Stimulated activated CD8-positive, alpha-beta memory T cell treated with anti-CD3 and anti-CD28 coated beads, Interleukin-12 subunit alpha, Interleukin-12 subunit beta, amount 100 ng/mL, for 4 hours (primary cell): Measurements from ENCODE around the gene BRMS1.
"Not testable (repeated sequence)": the region's sequence is repeated elsewhere in the genome, so short reads cannot be mapped to it uniquely, and the experiment has no call there.

Source experiments
- DNase-seq: peaks from one replicate; pipeline ENCODE4 v3.0.0-alpha.2; 2020; ENCODE audit warnings: low read depth

BRMS1 gene

DNA sequence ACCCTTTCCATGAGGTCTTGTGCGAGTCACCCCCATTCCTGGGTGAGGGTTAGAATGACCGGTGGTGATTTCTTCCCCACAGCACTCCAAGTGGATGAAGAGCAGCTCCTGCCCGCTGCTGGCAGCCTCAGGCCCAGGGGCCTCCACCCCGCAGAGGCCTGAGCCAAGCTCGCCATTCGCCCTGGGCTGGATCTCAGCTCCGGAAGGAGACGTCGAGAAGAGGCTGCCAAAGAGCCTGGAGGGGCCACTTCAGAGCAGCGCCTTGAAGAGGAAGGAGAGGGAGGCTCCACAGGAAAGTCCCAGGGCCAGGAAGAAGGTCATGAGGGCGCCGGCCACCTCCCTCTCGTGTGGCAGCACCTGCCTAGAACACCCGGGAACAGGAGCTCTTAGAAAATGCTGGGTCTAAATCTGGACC lies 18.3 kb upstream of the BRMS1 start:
- DNase-seq = no peak

DNA sequence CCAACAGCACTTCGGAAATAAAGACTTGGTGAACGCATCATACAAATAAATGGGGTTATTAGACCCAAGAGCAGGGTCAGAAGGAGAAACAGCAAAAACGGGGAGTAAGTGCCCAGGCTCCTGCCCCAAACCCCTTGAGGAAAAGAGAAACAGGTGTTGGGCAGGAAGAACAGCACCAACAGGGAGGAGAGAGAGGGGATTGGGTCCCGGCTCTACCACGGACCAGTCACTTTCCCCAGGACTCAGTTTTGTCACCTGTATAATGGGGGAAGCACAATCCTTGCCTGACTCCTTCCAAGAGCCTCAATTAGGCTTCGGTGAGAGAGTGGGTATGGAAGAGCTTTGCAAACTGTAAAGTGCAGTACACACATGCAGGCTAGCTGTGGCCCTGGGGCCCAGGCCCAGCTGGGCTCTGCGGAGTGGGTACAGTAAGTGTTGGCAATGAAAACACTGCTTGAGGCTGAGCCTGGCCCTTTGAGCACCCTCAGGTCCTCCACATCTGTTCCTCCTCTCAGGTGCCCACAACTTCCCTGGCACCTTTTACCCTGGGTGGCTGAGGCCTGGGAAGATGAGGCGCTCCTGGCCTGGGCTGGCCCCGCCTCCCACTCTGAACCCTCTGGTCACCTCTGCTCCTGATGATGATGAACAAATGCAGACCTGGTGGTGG lies 17.7 kb upstream of the BRMS1 start:
- no peak for DNase-seq

GRCh38 chr11:66361502-66361941 lies 16.6 kb upstream of the BRMS1 start:
- no peak for DNase-seq

- DNase-seq = no peak
Observed at GRCh38 chr11:66360406-66361073, 15.6 kb upstream of the BRMS1 start.

DNA sequence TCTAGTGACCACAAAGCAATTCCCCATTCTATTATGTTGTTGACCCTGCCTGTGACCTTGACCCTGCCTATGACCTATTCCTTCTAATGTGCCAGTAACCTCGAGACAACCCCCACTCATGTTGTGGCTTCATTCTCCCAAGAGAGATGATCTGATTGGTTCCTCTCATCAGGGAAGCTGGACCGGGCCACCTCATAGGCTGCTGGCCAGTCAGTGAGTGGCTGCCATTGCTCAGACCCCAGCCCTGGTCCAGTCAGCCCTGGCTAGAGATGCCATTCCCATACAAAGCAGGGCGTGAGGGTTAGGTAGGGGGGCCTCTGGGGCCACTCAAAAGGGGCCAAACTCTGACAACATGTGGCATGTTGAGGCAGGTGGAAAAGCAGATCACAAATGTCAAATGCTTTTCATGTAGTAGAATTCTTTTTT lies 14.8 kb upstream of the BRMS1 start:
- DNase-seq = no peak

DNA sequence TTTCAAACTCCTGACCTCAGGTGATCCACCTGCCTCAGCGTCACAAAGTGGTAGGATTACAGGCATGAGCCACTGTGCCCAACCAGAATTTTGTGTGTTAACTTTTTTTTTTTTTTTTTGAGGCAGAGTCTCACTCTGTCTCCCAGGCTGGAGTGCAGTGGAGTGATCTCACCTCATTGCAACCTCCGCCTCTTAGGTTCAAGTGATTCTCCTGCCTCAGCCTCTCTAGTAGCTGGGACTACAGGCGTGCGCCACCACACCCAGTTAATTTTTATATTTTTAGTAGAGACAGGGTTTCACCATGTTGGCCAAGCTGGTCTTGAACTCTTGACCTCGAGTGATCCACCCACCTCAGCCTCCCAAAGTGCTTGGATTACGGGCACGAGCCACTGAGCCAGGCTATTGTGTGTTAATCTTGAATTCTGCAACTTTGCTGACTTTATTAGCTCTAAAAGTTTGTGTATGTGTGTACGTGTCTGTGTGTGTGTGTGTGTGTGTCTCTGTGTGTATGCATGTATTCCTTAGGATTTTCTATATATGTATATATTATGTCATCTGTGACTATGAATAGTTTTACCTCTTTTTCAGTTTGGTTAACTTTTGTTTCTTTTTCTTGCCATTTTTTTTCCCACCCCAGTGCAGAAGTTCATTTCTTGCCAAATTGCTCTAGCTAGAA lies 5.8 kb upstream of the BRMS1 start:
- DNase-seq = not testable (repeated sequence)

DNA sequence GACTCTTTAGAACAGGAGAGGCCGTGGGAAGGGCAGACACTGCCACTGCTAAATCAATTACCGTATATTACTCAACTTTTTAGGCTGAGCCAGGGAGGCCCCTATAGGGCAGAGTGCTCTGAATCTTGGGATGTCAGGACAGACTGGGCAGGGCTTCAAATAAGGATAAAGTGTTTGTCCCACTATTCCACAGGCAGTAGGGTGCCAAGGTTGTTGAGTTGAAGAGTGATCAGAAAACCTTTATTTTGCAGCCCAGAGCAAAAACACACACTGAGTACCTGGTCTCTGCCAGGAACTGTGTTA lies 4.1 kb upstream of the BRMS1 start:
- DNase-seq = no peak

DNA sequence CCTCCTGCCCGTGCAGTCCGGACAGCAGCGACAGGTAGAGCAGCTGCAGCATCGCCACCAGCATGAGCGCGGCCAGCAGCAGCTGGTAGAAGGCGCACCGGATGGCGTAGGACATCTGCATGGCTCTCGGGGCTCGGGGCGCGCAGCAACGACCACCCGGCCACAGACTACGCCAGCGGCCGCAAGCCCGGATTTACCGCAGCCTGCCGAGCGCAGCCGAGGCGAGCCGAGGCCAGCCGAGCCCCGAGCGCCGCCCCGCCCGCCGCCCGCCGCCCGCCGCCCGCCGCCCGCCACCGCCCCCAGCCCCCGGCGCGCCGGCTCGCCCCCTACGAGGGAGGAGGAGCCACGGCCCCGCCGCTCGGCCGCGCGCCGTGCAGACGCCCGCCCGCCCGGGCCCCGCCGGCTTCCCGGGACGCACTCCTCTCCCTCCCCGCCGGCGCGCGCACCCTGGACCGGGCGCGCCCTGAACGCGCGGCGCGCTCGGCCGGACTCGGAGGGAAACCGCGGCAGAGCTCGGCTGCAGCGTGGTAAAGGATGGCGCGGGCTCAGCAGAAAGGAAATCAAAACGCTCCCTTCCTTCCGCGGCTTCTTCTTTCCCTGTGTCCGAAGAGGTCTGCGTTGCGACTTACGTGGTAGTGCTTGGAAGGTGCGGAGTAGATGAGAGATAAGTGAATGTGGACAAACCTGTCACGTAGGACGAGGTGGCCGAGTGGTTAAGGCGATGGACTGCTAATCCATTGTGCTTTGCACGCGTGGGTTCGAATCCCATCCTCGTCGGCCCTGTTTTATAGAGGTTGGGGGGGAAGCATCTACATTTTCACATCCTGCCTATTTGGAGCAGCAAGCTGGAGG lies 2.7 kb upstream of the BRMS1 start, which contains the start of gene B4GAT1:
Gene B4GAT1 (minus strand): TSS at position 205 of the 852 bp plus-strand sequence. CDS start 84 bp downstream, at position 121.
- DNase-seq = peak; percentile 63

DNA sequence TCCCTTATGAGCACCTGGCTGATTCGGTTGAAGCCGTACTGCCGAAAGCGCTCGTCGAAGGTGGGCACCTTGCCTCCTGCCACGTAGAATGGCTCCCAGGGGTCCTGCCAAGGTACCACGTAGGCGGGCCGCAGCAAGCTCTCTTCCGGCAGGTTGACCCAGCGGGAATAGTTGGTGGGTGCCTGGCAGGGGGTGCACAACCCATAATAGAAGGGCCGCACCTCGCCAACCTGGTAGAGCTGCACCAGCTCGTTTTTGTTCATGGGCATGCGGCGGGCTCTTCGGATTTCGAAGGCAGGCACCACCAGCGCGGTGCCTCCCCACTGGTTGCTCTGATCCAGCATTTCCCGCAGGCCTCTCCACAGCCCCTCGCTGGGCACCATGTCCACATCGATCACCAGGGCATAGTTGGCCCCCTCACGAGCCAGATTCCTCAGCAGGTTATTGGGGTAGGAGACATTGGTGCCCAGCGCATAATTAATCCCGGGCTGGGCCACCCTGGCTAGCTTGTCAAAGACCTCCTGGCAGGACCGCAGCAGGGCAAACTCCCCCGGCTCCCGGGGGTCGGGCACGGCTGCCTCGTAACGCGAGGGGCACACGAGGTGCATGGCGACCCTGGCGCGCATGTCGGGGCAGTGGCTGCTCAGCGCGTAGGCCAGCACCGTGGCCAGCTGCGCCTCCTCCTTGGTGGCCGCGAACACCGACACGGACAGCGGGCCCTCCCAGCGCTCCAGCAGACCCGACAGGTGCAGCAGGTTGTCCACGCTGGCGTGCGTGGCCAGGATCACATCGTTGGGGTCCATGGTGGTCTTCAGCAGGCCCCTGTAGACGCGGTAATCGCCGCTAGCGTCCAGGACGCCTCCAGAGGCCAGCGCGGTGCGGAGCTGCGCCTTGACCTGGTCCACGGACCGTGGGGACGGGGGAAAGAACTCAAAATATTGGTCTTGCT lies 1.8 kb upstream of the BRMS1 start:
- DNase-seq = no peak

- DNase-seq = no peak
Observed at GRCh38 chr11:66345316-66345649, 379 bp upstream of the BRMS1 start.

- DNase-seq = no peak
Observed at GRCh38 chr11:66343176-66343575, 1.7 kb downstream of the BRMS1 start.

- no peak for DNase-seq
Observed at GRCh38 chr11:66341502-66342126, 3.3 kb downstream of the BRMS1 start.

DNA sequence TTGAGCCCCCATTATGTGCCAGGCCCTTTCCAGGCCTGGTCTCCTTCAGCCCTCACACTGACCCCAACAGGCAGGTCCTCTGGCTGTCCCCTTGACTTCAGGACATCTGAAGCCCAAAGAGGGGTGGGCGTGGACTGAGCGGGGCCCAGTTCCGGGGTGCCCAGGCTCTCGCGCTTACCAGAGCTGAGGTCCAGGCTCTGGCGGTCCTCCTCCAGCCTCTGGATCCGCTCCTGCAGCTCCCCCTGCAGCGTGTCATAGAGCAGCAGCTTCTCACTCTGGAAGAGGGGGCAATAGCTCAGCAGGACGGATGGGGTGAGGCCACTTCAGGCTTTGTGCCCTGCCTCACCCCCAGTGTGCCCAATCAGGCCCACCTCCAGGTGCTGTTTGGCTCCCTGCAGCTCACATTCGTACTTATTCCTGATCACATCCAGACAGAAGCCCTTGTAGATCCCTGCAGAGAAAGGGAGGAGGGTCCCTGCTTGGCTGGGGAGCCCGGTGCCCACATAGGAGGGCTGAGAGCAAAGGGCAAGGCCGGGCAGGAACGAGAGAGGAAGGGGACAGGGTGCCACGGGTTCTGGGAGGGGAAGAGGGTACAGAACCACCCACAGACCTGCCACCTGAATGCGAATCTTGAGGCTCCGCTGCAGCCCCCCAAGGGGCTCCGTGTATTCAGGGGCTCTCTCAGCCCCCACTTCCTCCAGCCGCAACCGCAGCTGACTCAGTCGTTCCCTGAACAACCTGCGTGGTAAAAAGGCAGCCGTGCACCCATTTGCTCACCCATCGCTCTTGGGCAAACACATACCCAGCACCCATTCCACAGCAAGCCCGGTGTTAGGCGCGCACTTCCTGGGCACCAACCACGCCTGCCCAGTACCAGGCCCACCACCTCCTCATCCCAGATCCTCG lies 4.1 kb downstream of the BRMS1 start:
- DNase-seq = no peak

DNA sequence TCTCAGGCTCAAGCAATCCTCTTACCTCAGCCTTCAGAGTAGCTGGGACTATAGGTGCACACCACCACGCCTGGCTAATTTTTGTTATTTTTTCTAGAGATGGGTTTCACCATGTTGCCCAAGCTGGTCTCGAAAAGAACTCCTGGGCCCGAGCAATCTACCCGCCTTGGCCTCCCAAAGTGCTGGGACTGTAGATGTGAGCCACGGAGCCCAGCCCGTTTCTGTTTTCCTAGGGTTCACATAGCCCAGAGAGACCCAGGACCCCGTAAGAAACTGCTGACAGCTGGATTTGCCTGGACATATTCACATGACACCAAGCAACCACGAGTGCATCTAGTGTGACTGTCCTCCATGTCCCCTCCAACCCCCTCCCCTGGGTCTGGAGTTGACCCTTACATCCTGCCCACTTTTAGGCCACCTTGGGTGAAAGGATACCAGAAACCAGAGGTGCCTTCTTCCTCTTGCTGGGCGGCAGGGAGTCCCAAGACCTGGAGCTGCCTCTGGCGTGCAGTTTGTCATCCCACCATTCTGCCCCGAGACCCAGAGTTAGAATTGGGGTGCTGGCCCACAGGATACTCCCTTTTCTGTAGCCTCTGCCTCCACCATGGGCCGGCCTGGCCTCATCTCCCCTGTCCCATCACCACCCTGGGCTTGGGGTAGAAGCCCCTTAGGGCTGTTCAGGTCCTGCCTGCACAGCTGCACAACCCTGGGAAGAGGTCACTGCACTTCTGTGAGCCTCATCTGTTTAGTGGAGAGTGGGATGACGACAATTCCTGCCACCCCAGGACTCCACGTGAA lies 5.0 kb downstream of the BRMS1 start:
- DNase-seq = no peak

GRCh38 chr11:66339162-66339675 lies 5.7 kb downstream of the BRMS1 start:
- DNase-seq = no peak

- DNase-seq = no peak
Observed at GRCh38 chr11:66338276-66339161, 6.4 kb downstream of the BRMS1 start.

DNA sequence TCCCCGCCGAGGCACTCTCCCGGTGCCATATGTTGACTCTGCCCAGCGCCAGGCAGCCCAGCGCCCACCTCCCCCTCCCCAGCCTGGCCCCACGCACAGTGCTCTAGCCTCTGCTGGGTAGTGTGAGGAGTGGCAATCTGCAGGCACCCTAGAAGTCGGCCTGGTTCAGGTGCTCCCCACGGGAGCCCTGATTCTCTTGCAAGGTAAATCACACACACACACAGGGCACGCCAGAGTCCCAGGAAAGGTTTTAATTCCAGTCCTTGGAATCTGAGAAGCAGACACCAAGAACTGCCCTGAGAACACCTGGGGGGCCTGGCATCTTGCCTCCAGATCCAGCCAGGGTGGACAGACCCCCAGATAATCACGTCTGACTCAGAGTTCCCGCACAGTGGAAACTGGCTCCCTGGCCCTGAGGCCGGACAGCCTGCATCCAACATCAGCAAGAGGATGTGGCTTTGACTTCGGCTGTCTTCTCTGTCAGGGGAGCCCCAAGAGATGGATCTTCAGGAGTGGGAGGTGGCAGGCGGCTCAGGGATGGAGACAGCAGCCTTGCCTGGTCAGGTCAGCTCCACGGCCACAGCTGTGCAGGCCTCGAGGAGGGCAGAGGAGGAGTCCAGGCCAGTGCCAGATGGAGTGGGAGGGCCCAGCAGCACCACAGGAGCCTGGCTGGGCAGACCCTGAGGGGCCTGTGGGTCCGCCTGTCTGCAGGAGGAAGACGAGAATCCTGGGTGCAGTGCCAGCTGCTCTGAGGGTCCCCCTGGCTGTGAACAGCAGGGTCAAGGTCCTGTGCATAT lies 7.6 kb downstream of the BRMS1 start:
- DNase-seq = no peak
